ENCODE measurements around the gene PBX2.

GRCh38 chr6:32171234-32171633 is 18.8 kb downstream of the PBX2 start:
- TF ChIP-seq POLR2AphosphoS5 (IDR thresholded peaks at IDR 0.05; ENCODE audit: low read depth, low read length) (no peak), POLR2A (IDR thresholded peaks at IDR 0.05; ENCODE audit: low read depth, low read length) (no peak), TAF1 (IDR thresholded peaks at IDR 0.05; ENCODE audit: borderline replicate concordance, low read depth, low read length) (no peak)
